ENCODE data around the gene SNHG17. TPM values are rescaled to one million over a fixed set of nuclear protein-coding genes. Genes with fewer than 3 reads are reported as not detected.
"Not testable (repeated sequence)": the region's sequence is repeated elsewhere in the genome, so short reads cannot be mapped to it uniquely, and the experiment has no call there.

SNHG17 gene
- total and polyA plus RNA-seq, 2 of the 4 experiments (the other 2 are of a cell fraction): 5.4 to 38.2 TPM

DNA sequence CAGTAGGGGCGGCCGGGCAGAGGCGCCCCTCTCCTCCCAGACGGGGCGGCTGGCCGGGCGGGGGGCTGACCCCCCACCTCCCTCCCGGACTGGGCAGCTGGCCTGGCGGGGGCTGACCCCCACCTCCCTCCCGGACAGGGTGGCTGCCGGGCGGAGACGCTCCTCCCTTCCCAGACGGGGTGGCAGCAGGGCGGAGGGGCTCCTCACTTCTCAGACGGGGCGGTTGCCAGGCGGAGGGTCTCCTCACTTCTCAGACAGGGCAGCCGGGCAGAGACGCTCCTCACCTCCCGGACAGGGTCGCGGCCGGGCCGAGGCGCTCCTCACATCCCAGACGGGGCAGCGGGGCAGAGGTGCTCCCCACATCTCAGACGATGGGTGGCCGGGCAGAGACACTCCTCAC is 26.4 kb upstream of the SNHG17 start:
- H3K4me2 ChIP-seq (ENCODE audit: low read depth, low read length); H3K14ac ChIP-seq (replicated peaks; ENCODE audit: low read depth, low read length); H2AFZ ChIP-seq (replicated peaks; ENCODE audit: low read length, poor library complexity); H3K27ac ChIP-seq (ENCODE audit: insufficient read depth, low read length); H2AK5ac ChIP-seq (ENCODE audit: low read depth, low read length); H3K79me1 ChIP-seq (ENCODE audit: low read depth in 1 of 2, low read length in 2 of 2); H3K4me1 ChIP-seq (ENCODE audit: control insufficient read depth, insufficient read depth, low read length); H3K9me3 ChIP-seq (ENCODE audit: control insufficient read depth, insufficient read depth, low read length); H3K9me1 ChIP-seq (ENCODE audit: insufficient read depth, low read length); H2AK9ac ChIP-seq (replicated peaks; ENCODE audit: low read depth, low read length, poor library complexity); BruUV-seq (replicated peaks); CTCF ChIA-PET; H3K56ac ChIP-seq (ENCODE audit: extremely low read depth, insufficient read depth, low read length); DNase-seq; H4K20me1 ChIP-seq (ENCODE audit: insufficient read depth, low read length); H3K23ac ChIP-seq (ENCODE audit: low read depth, low read length); H4K5ac ChIP-seq (ENCODE audit: low read depth, low read length); H2BK20ac ChIP-seq (ENCODE audit: low read depth, low read length); H2BK15ac ChIP-seq (ENCODE audit: low read depth, low read length); H2BK5ac ChIP-seq (ENCODE audit: low read depth, low read length, poor library complexity, severe bottlenecking); H4K91ac ChIP-seq (ENCODE audit: insufficient read depth, low read depth, low read length); POLR2A ChIA-PET (ENCODE audit: unreplicated experiment); H3K4ac ChIP-seq (ENCODE audit: low read depth, low read length); H4K8ac ChIP-seq (ENCODE audit: low read depth in 2 of 2, low read length in 2 of 2); H3K18ac ChIP-seq (ENCODE audit: low read depth, low read length); intact Hi-C loops (cut with micrococcal nuclease); H3K36me3 ChIP-seq (ENCODE audit: control insufficient read depth, insufficient read depth, low read length); dilution Hi-C loops (cut with HindIII; ENCODE audit: low sequenced_read_pairs, unreplicated experiment); H3K4me3 ChIP-seq (ENCODE audit: insufficient read depth, low read depth, low read length); H3K27me3 ChIP-seq (ENCODE audit: control insufficient read depth, insufficient read depth, low read length); ATAC-seq (ENCODE audit: low read depth); H2BK120ac ChIP-seq (ENCODE audit: low read depth, low read length); H3K9ac ChIP-seq (ENCODE audit: low read depth, low read length): not testable (repeated sequence)
- in situ Hi-C loops (cut with MboI; ENCODE audit: low sequenced_read_pairs): loop anchor here (25.0 kb wide), 1 partner anchor 276 kb away; the partner anchor contains the start of gene ACTR5
- WGBS, 2 experiments (ENCODE audit: extremely low coverage in 2 of 2, insufficient read length in 1 of 2): no CpG with 5 or more reads among the region's 30 CpGs

DNA sequence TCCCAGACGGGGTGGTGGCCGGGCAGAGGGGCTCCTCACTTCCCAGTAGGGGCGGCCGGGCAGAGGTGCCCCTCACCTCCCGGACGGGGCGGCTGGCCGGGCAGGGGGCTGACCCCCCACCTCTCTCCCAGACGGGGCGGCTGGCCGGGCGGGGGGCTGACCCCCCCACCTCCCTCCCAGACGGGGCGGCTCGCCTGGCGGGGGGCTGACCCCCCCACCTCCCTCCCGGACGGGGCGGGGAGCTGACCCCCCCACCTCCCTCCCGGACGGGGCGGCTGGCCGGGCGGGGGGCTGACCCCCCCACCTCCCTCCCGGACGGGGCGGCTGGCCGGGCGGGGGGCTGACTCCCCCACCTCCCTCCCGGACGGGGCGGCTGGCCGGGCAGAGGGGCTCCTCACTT is 26.0 kb upstream of the SNHG17 start:
- H3K4me3 ChIP-seq (ENCODE audit: insufficient read depth, low read depth, low read length): not testable (repeated sequence)

More for the DNA sequence above, 26.0 kb upstream of the SNHG17 start:
- BruUV-seq (replicated peaks); H3K79me1 ChIP-seq (ENCODE audit: low read depth in 1 of 2, low read length in 2 of 2); H2BK15ac ChIP-seq (ENCODE audit: low read depth, low read length); H3K23ac ChIP-seq (ENCODE audit: low read depth, low read length); H3K9me3 ChIP-seq (ENCODE audit: control insufficient read depth, insufficient read depth, low read length); H2BK120ac ChIP-seq (ENCODE audit: low read depth, low read length); H3K9me1 ChIP-seq (ENCODE audit: insufficient read depth, low read length); DNase-seq; H4K91ac ChIP-seq (ENCODE audit: insufficient read depth, low read depth, low read length); ATAC-seq (ENCODE audit: low read depth); H3K4me2 ChIP-seq (ENCODE audit: low read depth, low read length); H2AK9ac ChIP-seq (replicated peaks; ENCODE audit: low read depth, low read length, poor library complexity); POLR2A ChIA-PET (ENCODE audit: unreplicated experiment); H4K8ac ChIP-seq (ENCODE audit: low read depth in 2 of 2, low read length in 2 of 2); H3K36me3 ChIP-seq (ENCODE audit: control insufficient read depth, insufficient read depth, low read length); H3K9ac ChIP-seq (ENCODE audit: low read depth, low read length); H3K4ac ChIP-seq (ENCODE audit: low read depth, low read length); H2AFZ ChIP-seq (replicated peaks; ENCODE audit: low read length, poor library complexity); H2BK20ac ChIP-seq (ENCODE audit: low read depth, low read length); H4K20me1 ChIP-seq (ENCODE audit: insufficient read depth, low read length); CTCF ChIA-PET; intact Hi-C loops (cut with micrococcal nuclease); H3K18ac ChIP-seq (ENCODE audit: low read depth, low read length); H2BK5ac ChIP-seq (ENCODE audit: low read depth, low read length, poor library complexity, severe bottlenecking); H3K27me3 ChIP-seq (ENCODE audit: control insufficient read depth, insufficient read depth, low read length); H3K4me1 ChIP-seq (ENCODE audit: control insufficient read depth, insufficient read depth, low read length); H4K5ac ChIP-seq (ENCODE audit: low read depth, low read length); H2AK5ac ChIP-seq (ENCODE audit: low read depth, low read length); H3K14ac ChIP-seq (replicated peaks; ENCODE audit: low read depth, low read length); H3K27ac ChIP-seq (ENCODE audit: insufficient read depth, low read length); dilution Hi-C loops (cut with HindIII; ENCODE audit: low sequenced_read_pairs, unreplicated experiment); H3K56ac ChIP-seq (ENCODE audit: extremely low read depth, insufficient read depth, low read length): not testable (repeated sequence)
- no CpG with 5 or more reads among the region's 33 CpGs for WGBS, 2 experiments (ENCODE audit: extremely low coverage in 2 of 2, insufficient read length in 1 of 2)
- in situ Hi-C loops (cut with MboI; ENCODE audit: low sequenced_read_pairs): loop anchor here (25.0 kb wide), 1 partner anchor 276 kb away; the partner anchor contains the start of gene ACTR5
